ENCODE data around the gene RND2.
"Not testable (repeated sequence)": the region's sequence is repeated elsewhere in the genome, so short reads cannot be mapped to it uniquely, and the experiment has no call there.

Gene RND2

DNA sequence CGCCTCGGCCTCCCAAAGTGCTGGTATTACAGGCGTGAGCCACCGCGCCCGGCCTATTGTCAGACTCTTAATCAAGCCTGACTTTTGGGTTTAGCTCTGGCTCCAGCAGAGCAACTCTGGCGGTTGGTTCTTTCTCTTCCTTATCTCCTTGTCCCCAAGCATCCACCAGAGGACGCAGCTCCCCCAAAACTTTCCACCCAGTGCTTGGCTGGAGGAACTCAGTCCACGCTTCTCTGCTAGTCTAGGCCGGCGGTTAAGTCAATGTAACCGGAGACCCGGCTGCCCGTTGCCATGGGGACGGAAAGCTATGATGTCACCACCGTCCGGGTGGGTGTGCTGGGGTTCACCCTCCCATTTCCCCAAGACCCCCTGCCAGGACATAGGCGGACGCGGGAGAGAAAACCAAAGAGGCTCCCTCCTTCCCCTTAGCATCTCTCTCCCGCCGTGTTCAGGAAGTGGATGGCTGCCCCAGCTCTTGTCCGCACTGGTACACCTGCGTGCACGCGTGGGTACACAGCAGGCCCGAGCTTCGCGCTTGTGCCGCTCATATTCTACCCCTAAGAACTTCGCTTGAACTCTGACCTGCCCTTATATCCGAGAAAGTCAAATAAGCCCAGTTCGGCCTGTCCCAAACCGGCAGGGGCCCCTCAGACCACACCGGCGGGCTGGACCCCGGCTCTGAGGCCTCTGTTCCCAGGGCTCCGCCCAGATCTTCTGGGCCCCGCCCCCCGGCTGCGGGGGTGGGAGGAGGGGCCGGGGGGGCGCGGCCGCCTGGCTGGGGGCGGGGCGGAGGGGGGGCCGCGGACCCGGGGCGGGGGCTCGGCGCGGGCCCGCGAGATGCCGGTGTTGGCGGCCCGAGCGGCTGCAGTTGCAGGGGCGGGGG lies at the start of gene RND2:
Gene RND2, plus strand, starts transcription at position 825 of the 883 bp plus-strand sequence. CDS start 117 bp downstream, outside the sequence.
- DNase-seq (ENCODE audit: low read depth): peak; percentile 80

GRCh38 chr17:42975265-42975664 lies 49.8 kb upstream of the RND2 start:
- DNase-seq (ENCODE audit: low read depth): no peak

- DNase-seq (ENCODE audit: low read depth): not testable (repeated sequence)
These were observed 49.3 kb upstream of the RND2 start for GRCh38 chr17:42975701-42976100.

DNA sequence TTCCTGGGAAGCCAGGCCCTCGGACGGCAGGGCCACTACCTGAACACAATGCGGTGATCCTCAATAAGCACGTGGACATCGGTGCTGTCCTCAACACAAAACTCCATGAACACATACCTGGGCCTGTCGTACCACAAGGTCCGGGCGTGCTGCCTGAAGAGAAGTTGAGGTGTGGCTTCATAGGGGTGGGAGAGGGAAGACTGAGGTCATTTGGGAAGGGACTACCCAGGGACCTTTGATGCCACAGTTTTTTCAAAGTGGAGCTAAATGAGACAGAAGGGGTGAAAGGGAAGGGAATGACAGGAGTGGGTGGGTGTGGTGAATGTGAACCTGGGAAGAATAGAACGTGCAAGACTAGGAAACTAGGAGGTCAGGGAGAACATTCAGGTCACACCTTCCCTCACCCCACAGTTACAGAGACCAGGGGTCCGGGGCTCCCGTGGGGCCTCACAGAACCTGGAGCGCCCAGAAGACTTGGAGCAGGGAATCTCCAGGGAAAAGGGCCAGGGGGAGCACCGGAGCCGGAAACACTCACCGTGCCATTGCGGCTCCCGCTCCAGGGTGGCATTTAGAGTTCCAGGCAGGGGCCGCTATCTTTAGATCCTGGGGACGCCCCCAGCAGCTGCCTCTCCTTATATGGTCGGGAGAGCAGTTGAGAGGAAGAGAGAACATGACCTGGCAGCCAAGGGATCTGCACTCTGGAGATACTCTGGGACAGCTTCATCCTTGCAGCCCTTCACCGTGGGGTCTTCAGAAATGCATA lies 45.3 kb upstream of the RND2 start, which contains the start of gene PTGES3L:
Gene PTGES3L, minus strand, starts transcription at position 570 of the 763 bp plus-strand sequence. Its CDS starts 27 bp downstream, at position 543.
- no peak for DNase-seq (ENCODE audit: low read depth)

DNA sequence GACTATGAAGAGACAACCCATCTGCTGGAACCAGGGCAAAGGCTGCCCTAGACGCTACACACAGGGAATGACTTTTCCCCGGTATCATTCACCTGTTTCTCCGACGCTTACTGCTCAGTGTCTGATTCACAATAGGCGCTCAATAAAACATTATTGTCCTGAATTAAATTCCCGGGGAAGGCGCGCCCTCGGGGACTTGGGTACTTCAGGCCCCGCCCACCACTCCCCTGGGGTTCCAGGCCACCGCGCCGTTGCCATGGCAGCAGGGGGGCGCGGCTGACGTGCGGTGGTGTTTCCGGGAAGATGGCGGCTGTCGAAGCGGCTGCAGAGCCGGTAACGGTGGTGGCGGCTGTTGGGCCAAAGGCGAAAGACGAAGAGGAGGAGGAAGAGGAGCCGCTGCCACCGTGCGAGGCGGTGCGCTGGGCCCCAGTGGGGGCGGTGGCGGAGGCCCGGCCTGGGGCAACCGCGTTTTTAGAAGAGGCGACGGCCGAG lies 44.7 kb upstream of the RND2 start, which contains the start of gene RUNDC1:
Gene RUNDC1, plus strand, starts transcription at position 292 of the 492 bp plus-strand sequence. Its CDS starts 12 bp downstream, at position 304.
- DNase-seq (ENCODE audit: low read depth): no peak

- no peak for DNase-seq (ENCODE audit: low read depth)
These were observed 44.1 kb upstream of the RND2 start for GRCh38 chr17:42980766-42981397.

- DNase-seq (ENCODE audit: low read depth): no peak
These were observed 42.8 kb upstream of the RND2 start for GRCh38 chr17:42982266-42982665.

GRCh38 chr17:42985225-42985624 lies 39.8 kb upstream of the RND2 start:
- DNase-seq (ENCODE audit: low read depth): no peak

DNA sequence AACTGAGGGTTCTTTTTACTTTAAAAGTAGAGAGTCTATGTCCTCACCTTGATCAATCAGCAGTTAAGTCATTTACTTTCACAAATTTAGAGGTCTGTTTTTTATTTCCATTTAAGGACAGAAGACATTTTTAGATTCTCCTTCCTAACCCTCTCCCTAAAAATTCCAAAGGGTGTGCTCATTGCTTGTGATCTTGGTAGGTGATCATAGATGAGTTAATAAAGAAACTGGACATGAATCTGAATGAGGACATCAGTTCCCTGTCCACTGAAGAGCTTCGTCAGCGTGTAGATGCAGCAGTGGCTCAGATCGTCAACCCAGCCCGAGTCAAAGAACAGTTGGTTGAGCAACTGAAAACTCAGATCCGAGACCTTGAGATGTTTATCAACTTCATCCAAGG lies 35.9 kb upstream of the RND2 start:
- DNase-seq (ENCODE audit: low read depth): no peak

GRCh38 chr17:42989726-42990652 lies 35.0 kb upstream of the RND2 start:
- DNase-seq (ENCODE audit: low read depth): no peak

DNA sequence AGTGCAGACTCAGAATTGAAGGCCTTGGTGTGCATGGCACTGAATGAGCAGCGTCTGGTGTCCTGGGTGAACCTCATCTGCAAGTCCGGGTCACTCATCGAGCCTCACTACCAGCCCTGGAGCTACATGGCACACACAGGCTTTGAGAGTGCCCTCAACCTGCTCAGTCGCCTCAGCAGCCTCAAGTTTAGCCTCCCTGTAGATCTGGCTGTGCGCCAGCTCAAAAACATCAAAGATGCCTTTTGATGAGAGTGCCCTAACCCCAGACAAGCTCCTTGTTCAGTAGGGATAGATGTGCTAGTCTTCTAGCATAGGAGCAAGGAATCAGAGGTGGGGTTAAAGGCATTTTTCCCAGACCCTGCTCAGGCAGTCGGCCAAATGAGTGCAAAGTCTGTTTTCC lies 33.6 kb upstream of the RND2 start:
- no peak for DNase-seq (ENCODE audit: low read depth)

GRCh38 chr17:42992872-42993271 lies 32.2 kb upstream of the RND2 start:
- DNase-seq (ENCODE audit: low read depth): no peak

- DNase-seq (ENCODE audit: low read depth): not testable (repeated sequence)
These were observed 31.1 kb upstream of the RND2 start for GRCh38 chr17:42993913-42994312.

DNA sequence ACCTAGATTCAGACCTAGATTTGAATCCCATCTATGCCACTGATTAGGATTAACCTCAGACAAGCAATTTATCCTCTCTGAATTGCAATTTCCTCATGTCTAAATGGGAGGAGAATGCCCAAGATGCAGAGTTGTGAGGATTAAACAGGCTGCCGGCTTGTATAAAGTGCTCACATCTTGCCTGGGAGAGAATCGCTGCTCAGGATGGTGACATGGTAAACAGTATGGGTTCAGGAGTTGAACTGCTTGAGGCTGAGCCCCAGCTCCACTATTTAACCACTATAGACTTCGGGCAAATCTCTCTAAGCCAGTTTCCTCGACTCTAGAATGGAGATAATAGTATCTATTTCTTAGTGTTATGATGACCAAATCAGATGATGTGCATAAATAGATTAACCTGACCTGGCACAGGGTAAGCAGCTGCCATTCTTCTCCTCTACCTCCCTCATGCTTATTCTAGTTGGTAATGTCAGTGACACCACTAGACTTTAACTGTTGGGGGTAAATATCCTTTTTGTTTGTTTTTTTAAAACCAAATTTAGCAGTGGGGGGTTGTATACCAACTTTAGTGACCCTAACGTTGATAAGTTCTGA lies 27.5 kb upstream of the RND2 start:
- no peak for DNase-seq (ENCODE audit: low read depth)

DNA sequence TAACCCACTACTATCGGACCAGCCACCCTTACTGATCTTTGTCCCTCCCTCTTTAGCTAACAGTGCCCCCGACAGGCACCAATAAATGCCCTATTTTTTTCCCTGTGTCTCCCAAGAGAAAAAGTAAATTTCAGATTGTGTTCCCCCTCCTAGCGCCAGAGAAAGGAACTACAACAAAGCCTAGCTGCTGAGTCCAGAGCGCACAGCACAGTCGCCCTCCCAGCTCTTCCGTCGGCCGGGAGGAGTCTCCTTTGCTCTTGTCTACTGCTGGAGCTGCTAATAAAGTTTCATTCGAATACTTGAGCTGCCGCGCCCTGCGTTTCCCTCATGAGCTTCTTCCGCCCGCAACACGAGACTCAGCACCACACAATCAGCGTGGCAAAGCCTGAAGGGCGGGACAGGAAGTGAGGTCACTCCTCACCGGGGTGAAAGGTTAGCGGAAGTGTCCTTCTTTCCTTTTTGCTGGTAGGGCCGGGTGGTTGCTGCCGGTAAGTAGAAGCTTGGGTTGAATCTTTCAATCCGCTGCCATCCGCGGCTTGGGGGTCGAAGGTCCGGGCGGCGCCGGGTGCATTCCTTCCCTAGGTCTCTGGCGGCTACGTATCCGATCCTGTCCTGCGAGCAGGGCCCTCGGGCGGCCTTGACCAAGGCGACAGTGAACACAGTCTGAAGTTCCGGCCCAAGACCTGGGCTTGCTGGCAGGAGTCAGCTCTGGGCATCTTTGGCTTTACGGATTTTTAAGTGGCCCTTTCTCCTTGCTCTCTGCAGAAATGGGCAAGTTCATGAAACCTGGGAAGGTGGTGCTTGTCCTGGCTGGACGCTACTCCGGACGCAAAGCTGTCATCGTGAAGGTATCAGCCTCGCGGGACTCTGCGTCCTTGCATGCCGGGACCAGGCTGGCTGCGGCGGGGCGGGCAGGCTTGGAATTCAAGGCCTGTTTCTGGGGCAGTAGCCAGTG lies 26.8 kb upstream of the RND2 start, which contains the start of gene RPL27:
Gene RPL27, plus strand, starts transcription at position 436 of the 955 bp plus-strand sequence. Its CDS starts 332 bp downstream, at position 768.
- DNase-seq (ENCODE audit: low read depth): peak; percentile 99

DNA sequence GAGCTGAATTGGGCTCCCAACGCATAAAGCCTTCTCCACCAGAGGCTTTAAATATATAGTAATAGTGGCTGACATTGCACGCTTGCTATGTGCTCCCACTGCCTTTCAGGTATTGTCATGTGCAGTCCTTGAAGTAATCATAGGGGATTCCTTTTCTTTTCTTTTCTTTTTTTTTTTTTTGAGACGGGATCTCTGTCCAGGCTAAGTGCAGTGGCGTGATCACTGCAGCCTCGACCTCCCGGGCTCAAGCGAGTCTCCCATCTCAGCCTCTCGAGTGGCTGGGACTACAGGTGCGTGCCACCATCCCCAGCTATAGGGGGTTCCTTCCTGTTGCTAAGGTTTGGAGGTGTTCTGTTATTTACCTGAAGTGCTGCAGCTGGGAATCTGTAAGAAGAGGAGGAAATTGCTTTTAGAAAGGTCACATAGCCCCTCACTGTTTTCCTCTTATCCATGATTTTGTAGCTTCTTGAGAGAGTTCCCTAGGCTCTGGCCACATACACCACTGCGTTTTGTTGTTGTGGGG lies 26.0 kb upstream of the RND2 start:
- no peak for DNase-seq (ENCODE audit: low read depth)

DNA sequence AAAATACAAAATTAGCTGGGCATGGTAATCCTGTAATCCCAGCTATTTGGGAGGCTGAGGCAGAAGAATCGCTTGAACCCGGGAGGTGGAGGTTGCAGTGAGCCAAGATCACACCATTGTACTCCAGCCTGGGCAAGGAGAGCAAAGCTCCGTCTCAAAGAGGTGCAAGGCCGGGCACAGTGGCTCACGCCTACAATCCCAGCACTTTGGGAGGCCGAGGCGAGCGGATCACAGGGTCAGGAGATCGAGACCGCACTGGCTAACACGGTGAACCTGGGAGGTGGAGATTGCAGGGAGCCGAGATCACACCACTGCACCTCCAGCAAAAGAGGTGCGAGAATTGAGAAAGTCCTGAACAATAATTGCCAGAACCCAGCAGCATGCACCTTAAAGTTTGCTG lies 24.1 kb upstream of the RND2 start:
- DNase-seq (ENCODE audit: low read depth): not testable (repeated sequence)

- no peak for DNase-seq (ENCODE audit: low read depth)
These were observed 21.4 kb upstream of the RND2 start for GRCh38 chr17:43003542-43004172.

Measured in GM04503 (cell line).